Right lung (tissue), 10 donors: ENCODE results near the gene CTRL. TPM values are rescaled to one million over a fixed set of nuclear protein-coding genes. Genes with fewer than 3 reads are reported as not detected.
"Not testable (repeated sequence)": the region's sequence is repeated elsewhere in the genome, so short reads cannot be mapped to it uniquely, and the experiment has no call there.

Experiments
- DNase-seq, 2 donors: peaks; one replicate each; pipeline ENCODE4 v3.0.0-alpha.2; 2013
- long read RNA-seq, 8 donors: transcript quantifications; one replicate each; lab custom pipeline, GENCODE V29; 2026
- polyA plus RNA-seq, 5 donors: library from polyadenylated mRNA; unstranded; fragments of 120-200 nt; gene quantifications; one replicate each; pipeline versions ENCODE4 v1.2.1 to v1.2.3, GENCODE V29; 2013; ENCODE audit warnings: inconsistent platforms in 1 of 5, low replicate concordance in 1 of 5; ENCODE audit not compliant: insufficient read length in 5 of 5, insufficient read depth in 1 of 5

The CTRL gene
- 1 to 10 TPM; 2.9 to 7.5 (median 3.8) TPM for polyA plus RNA-seq
- long read RNA-seq, donor 1, partial matches to known transcripts = 7 of 7 reads
- long read RNA-seq, donor 1, other reads (novel, unspliced or antisense) = 0 of 7 reads
- long read RNA-seq, donor 2, partial matches to known transcripts = 5 of 6 reads
- long read RNA-seq, donor 2, other reads (novel, unspliced or antisense) = 0 of 6 reads
- long read RNA-seq, donor 3 = 0 reads
- long read RNA-seq, donor 4 = 0 reads
- long read RNA-seq, donor 5 = 0 reads
- long read RNA-seq, donor 6 = 0 reads
- long read RNA-seq, donor 7, partial matches to known transcripts = 0 of 1 reads
- long read RNA-seq, donor 7, other reads (novel, unspliced or antisense) = 0 of 1 reads
- long read RNA-seq, donor 8 = 0 reads

- DNase-seq = no peak
Observed at GRCh38 chr16:67931712-67932461, at the start of gene CTRL. TSS of gene CTRL (minus strand) at chr16:67931862. CDS start at chr16:67931852, 10 bp downstream.

- no peak for DNase-seq
Observed at GRCh38 chr16:67979955-67980678, 48.5 kb upstream of the CTRL start, which contains the start of gene DPEP3. TSS of gene DPEP3 (minus strand) at chr16:67980499. CDS start at chr16:67980380, 119 bp downstream.

GRCh38 chr16:67977469-67978227 is 46.0 kb upstream of the CTRL start:
- no peak for DNase-seq

- no peak for DNase-seq
Observed at GRCh38 chr16:67977005-67977404, 45.3 kb upstream of the CTRL start.

- DNase-seq = no peak
Observed at GRCh38 chr16:67976205-67976604, 44.5 kb upstream of the CTRL start.

GRCh38 chr16:67975321-67976105 is 43.9 kb upstream of the CTRL start:
- DNase-seq = no peak

GRCh38 chr16:67972285-67972684 is 40.6 kb upstream of the CTRL start:
- not testable (repeated sequence) for DNase-seq

GRCh38 chr16:67971111-67971510 is 39.4 kb upstream of the CTRL start:
- DNase-seq = no peak

GRCh38 chr16:67969254-67970039 is 37.8 kb upstream of the CTRL start:
- DNase-seq = no peak

- peak; percentile 90 for DNase-seq
Observed at GRCh38 chr16:67968400-67969253, 37.0 kb upstream of the CTRL start, which contains the start of gene SLC12A4. TSS of gene SLC12A4 (minus strand) at chr16:67968637. CDS start at chr16:67968553, 84 bp downstream.

- peak in 1 of 2 donors; percentile 38 for DNase-seq
Observed at GRCh38 chr16:67967958-67968399, 36.3 kb upstream of the CTRL start.

GRCh38 chr16:67967183-67967957 is 35.7 kb upstream of the CTRL start:
- DNase-seq = no peak

GRCh38 chr16:67966549-67967182 is 35.0 kb upstream of the CTRL start:
- DNase-seq = no peak

- DNase-seq = no peak
Observed at GRCh38 chr16:67965668-67966548, 34.2 kb upstream of the CTRL start.

- DNase-seq = no peak
Observed at GRCh38 chr16:67964477-67965131, 32.9 kb upstream of the CTRL start.
